ENCODE measurements around the gene SEMA4B.

Gene SEMA4B

DNA sequence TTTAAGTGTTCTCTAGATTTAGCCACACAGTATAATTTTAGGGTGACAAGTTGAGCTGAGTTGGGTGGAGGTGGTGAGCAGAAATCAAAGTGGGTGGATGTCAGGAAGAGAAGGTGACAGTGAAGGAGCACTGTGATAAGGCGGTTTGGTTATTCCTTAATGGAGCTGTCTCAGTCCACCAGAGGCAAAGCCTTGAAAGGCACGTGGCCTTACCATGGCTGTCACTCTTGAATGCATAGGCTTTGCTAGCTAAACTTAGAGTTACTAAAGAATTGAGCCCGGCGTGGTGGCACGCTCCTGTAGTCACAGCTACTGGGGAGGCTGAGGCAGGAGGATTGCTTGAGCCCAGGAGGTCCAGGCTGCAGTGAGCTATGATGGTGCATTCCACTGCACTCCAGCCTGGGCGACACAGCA is 47.7 kb downstream of the SEMA4B start:
- Histone ChIP-seq H3K4me3 (ENCODE audit: low read length) (peak overlapping the region; percentile 75), H3K4me2 (ENCODE audit: low read length) (peak overlapping the region; percentile 97)
- TF ChIP-seq, protein P1, sequence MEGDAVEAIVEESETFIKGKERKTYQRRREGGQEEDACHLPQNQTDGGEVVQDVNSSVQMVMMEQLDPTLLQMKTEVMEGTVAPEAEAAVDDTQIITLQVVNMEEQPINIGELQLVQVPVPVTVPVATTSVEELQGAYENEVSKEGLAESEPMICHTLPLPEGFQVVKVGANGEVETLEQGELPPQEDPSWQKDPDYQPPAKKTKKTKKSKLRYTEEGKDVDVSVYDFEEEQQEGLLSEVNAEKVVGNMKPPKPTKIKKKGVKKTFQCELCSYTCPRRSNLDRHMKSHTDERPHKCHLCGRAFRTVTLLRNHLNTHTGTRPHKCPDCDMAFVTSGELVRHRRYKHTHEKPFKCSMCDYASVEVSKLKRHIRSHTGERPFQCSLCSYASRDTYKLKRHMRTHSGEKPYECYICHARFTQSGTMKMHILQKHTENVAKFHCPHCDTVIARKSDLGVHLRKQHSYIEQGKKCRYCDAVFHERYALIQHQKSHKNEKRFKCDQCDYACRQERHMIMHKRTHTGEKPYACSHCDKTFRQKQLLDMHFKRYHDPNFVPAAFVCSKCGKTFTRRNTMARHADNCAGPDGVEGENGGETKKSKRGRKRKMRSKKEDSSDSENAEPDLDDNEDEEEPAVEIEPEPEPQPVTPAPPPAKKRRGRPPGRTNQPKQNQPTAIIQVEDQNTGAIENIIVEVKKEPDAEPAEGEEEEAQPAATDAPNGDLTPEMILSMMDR (IDR thresholded peaks at IDR 0.05; ENCODE audit: low read depth, low read length, poor library complexity, severe bottlenecking) = no peak
- TF ChIP-seq EZH2phosphoT487 (IDR thresholded peaks at IDR 0.05; ENCODE audit: borderline replicate concordance, low read length) = no peak

DNA sequence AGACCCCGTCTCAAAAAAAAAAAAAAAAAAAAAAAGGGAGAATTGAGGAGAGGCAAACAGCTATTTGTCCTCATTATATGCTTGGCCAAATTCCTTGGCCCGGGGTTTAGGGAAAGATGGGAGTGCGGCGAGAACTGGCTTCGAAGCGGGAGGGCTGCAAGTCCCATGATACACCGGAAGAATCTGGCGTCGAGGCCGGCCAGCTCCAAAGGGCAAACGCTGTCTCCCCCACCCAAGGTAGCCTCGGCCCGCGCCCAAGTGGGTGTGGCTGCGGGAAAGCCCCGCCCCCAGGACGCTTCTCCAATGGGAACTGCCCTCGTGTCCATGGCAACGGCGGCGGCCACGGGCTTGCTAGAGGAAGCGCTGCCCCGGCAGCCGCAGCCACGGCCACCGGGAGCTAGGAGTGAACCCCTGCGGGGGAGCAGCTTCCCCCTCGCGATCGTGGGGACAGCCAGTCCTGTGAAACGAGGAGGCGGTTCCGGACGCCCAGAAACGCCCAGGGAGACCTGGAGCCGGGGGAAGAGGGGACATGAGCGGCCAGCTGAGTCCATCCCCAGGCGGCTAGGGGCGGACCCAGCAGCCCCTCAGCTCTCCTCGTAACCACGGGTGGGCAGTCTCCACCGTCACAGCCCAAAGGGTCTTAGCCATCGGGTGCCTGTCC is 48.2 kb downstream of the SEMA4B start, which contains the start of gene TTLL13:
TSS of gene TTLL13 (plus strand) at position 354 of the 661 bp plus-strand sequence. CDS start 1,075 bp downstream, outside the sequence.
- TF ChIP-seq, protein P1 (IDR thresholded peaks at IDR 0.05; ENCODE audit: low read depth, low read length, poor library complexity, severe bottlenecking) = no peak
- TF ChIP-seq EZH2phosphoT487 (IDR thresholded peaks at IDR 0.05; ENCODE audit: borderline replicate concordance, low read length) = no peak
- H4K20me1 ChIP-seq (ENCODE audit: control insufficient read depth, insufficient read depth, low read depth, low read length) = no peaks in the 10 kb centered on the region
- peak within 1 kb of the TSS; percentile 97 for H3K4me2 ChIP-seq (ENCODE audit: low read length)
- H3F3A ChIP-seq (ENCODE audit: control insufficient read depth, insufficient read depth) = peaks cover 7% of the 10 kb centered on the region; the same call in 1 of the 2 replicates
- H3K36me3 ChIP-seq (ENCODE audit: control insufficient read depth, low read length) = no peaks in the 10 kb centered on the region
- H3K27ac ChIP-seq (ENCODE audit: low read depth, low read length) = no peak within 1 kb of the TSS
- peak within 1 kb of the TSS; percentile 75 for H3K4me3 ChIP-seq (ENCODE audit: low read length)
- H3K9me3 ChIP-seq (ENCODE audit: control insufficient read depth, insufficient read depth, low read length) = no peaks in the 10 kb centered on the region
- no peaks in the 10 kb centered on the region for H3K79me2 ChIP-seq (ENCODE audit: control insufficient read depth, low read length)
- H3K4me1 ChIP-seq (ENCODE audit: control insufficient read depth, low read length) = peaks cover 10% of the 10 kb centered on the region
- H3K9me2 ChIP-seq (replicated peaks; ENCODE audit: control insufficient read depth, low read length) = no peaks in the 10 kb centered on the region
- H3K27me3 ChIP-seq (ENCODE audit: control insufficient read depth, low read length) = peaks cover 4% of the 10 kb centered on the region; the same call in 1 of the 2 replicates

More for the DNA sequence above, 47.7 kb downstream of the SEMA4B start:
- Histone ChIP-seq H3K4me1 (ENCODE audit: control insufficient read depth, low read length) (peaks cover 10% of the 10 kb centered on the region), H3K9me2 (replicated peaks; ENCODE audit: control insufficient read depth, low read length) (no peaks in the 10 kb centered on the region), H3K27me3 (ENCODE audit: control insufficient read depth, low read length) (peaks cover 4% of the 10 kb centered on the region; the same call in 1 of the 2 replicates), H3F3A (ENCODE audit: control insufficient read depth, insufficient read depth) (peaks cover 7% of the 10 kb centered on the region; the same call in 1 of the 2 replicates), H3K36me3 (ENCODE audit: control insufficient read depth, low read length) (no peaks in the 10 kb centered on the region), H3K27ac (ENCODE audit: low read depth, low read length) (no peak overlapping the region), H3K9me3 (ENCODE audit: control insufficient read depth, insufficient read depth, low read length) (no peaks in the 10 kb centered on the region), H3K79me2 (ENCODE audit: control insufficient read depth, low read length) (no peaks in the 10 kb centered on the region), H4K20me1 (ENCODE audit: control insufficient read depth, insufficient read depth, low read depth, low read length) (no peaks in the 10 kb centered on the region)

DNA sequence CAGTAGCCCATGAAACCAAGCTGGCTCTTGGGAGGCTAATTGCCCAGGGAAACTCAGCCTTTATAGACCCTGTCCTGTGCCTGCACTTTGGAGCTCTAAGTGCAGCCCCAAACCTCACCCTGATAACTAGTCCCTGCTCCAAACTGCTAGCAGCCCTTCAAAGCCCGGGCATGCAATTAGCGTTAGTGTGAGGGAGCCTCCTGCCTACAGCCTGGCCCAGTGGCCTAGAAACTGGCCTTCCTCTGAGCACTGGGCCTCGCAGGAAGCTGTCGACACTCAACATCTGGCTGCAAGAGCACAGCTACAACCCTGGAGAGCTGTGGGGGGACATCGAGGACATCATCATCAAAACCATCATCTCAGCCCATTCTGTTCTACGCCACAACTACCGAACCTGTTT is 56.6 kb downstream of the SEMA4B start:
- H3K4me1 ChIP-seq (ENCODE audit: control insufficient read depth, low read length) = no peaks in the 10 kb centered on the region
- H3K9me3 ChIP-seq (ENCODE audit: control insufficient read depth, insufficient read depth, low read length) = no peaks in the 10 kb centered on the region
- H3K79me2 ChIP-seq (ENCODE audit: control insufficient read depth, low read length) = no peaks in the 10 kb centered on the region
- no peaks in the 10 kb centered on the region for H3F3A ChIP-seq (ENCODE audit: control insufficient read depth, insufficient read depth)
- TF ChIP-seq, protein P1 (IDR thresholded peaks at IDR 0.05; ENCODE audit: low read depth, low read length, poor library complexity, severe bottlenecking) = no peak
- no peak for TF ChIP-seq EZH2phosphoT487 (IDR thresholded peaks at IDR 0.05; ENCODE audit: borderline replicate concordance, low read length)
- H3K27me3 ChIP-seq (ENCODE audit: control insufficient read depth, low read length) = no peaks in the 10 kb centered on the region
- H3K9me2 ChIP-seq (replicated peaks; ENCODE audit: control insufficient read depth, low read length) = no peaks in the 10 kb centered on the region
- no peaks in the 10 kb centered on the region for H4K20me1 ChIP-seq (ENCODE audit: control insufficient read depth, insufficient read depth, low read depth, low read length)
- no peak overlapping the region for H3K4me2 ChIP-seq (ENCODE audit: low read length)
- H3K4me3 ChIP-seq (ENCODE audit: low read length) = no peak overlapping the region
- no peaks in the 10 kb centered on the region for H3K36me3 ChIP-seq (ENCODE audit: control insufficient read depth, low read length)
- H3K27ac ChIP-seq (ENCODE audit: low read depth, low read length) = no peak overlapping the region
